Endothelial cell of umbilical vein (primary cell): ENCODE data around the gene SPRED2. TPM values are rescaled to one million over a fixed set of nuclear protein-coding genes. Genes with fewer than 3 reads are reported as not detected.

Experiments used
- BruUV-seq: library from RNA; stranded (reverse); fragments of 400-500 nt; replicated peaks from 2 replicates; lab custom pipeline; 2021; lab: Mats Ljungman, UMichigan
- CTCF ChIA-PET: fragments of 300-600, 350-600 bp; sonication (Branson Sonifier 250); formaldehyde crosslinking; loops from one replicate; lab custom pipeline; 2021; ENCODE audit warnings: antibody characterized with exemption, inconsistent platforms; lab: Charles Lee
- POLR2A ChIA-PET: fragments of 300-600, 350-600 bp; sonication (Branson Sonifier 250); formaldehyde crosslinking; loops from one replicate; lab custom pipeline; 2021; ENCODE audit warnings: antibody characterized with exemption, inconsistent platforms; lab: Charles Lee
- DNase-seq: peaks from one replicate; pipeline ENCODE4 v3.0.0-alpha.2; 2011; ENCODE audit warnings: low read depth, low spot score
- FAIRE-seq: peaks from 2 replicates; lab custom pipeline; 2011; peaks lifted over from hg19 to GRCh38; lab: Jason Lieb, UNC
- H2AFZ ChIP-seq: 2 replicates; pipeline ENCODE4 v1.6.0; 2012; ENCODE audit warnings: low read depth, low read length, control low read depth, inconsistent platforms
- H3K27ac ChIP-seq: 2 replicates; pipeline ENCODE4 v1.5.1; 2011; ENCODE audit warnings: low read depth, mild to moderate bottlenecking, control low read depth, low read length, moderate library complexity; ENCODE audit not compliant: insufficient read depth
- H3K27me3 ChIP-seq, 2 experiments: 2 replicates each; pipeline versions ENCODE4 v1.6.0 to v1.6.1; 2011; ENCODE audit warnings: low read length in 2 of 2, mixed read lengths in 1 of 2; ENCODE audit not compliant: control insufficient read depth in 2 of 2, insufficient read depth in 2 of 2
- H3K36me3 ChIP-seq, 2 experiments: 2 replicates in 1 of 2; 3 replicates in 1 of 2; pipeline ENCODE4 v1.5.1; 2011; ENCODE audit warnings: low read length in 2 of 2, mild to moderate bottlenecking in 1 of 2, moderate library complexity in 1 of 2; ENCODE audit not compliant: control insufficient read depth in 2 of 2, insufficient read depth in 2 of 2; ENCODE audit errors: extremely low read depth in 1 of 2
- H3K4me1 ChIP-seq: 3 replicates; pipeline ENCODE4 v1.5.1; 2011; ENCODE audit warnings: mild to moderate bottlenecking, low read length; ENCODE audit not compliant: control insufficient read depth, insufficient read depth; ENCODE audit errors: extremely low read depth
- H3K4me2 ChIP-seq: 2 replicates; pipeline ENCODE4 v1.6.1; 2011; ENCODE audit warnings: low read length, control low read depth, mixed read lengths; ENCODE audit not compliant: insufficient read depth
- H3K4me3 ChIP-seq, 3 experiments: fragments of 200-600 bp in 1 of 3; sonication (generic), shearing (Covaris generic) in 1 of 3; replicated peaks in 1 of 3; 2 replicates each; pipeline ENCODE4 v1.5.1; 2011 to 2016; ENCODE audit warnings: control low read depth in 3 of 3, low read length in 3 of 3, mild to moderate bottlenecking in 2 of 3, inconsistent platforms in 1 of 3, low read depth in 1 of 3, moderate library complexity in 1 of 3; ENCODE audit not compliant: insufficient read depth in 1 of 3
- H3K79me2 ChIP-seq: 2 replicates; pipeline ENCODE4 v1.6.0; 2012; ENCODE audit warnings: low read length, inconsistent platforms; ENCODE audit not compliant: control insufficient read depth, insufficient read depth
- H3K9ac ChIP-seq: replicated peaks from 2 replicates; pipeline ENCODE3; 2011; ENCODE audit warnings: low read length, control low read depth; ENCODE audit not compliant: insufficient read depth; ENCODE audit errors: extremely low read depth
- H3K9me1 ChIP-seq: replicated peaks from 3 replicates; pipeline ENCODE4 v1.6.0; 2011; ENCODE audit warnings: mild to moderate bottlenecking, low read length; ENCODE audit not compliant: control insufficient read depth, insufficient read depth; ENCODE audit errors: extremely low read depth
- H3K9me3 ChIP-seq: replicated peaks from 2 replicates; pipeline ENCODE4 v1.5.1; 2012; ENCODE audit warnings: low read length, inconsistent platforms; ENCODE audit not compliant: control insufficient read depth, insufficient read depth
- H4K20me1 ChIP-seq: replicated peaks from 2 replicates; pipeline ENCODE3; 2011; ENCODE audit warnings: mild to moderate bottlenecking, low read length; ENCODE audit not compliant: control insufficient read depth, insufficient read depth; ENCODE audit errors: extremely low read depth
- CTCF ChIP-seq, 2 donors: IDR thresholded peaks; 1 replicate in 1 of 2; 2 replicates in 1 of 2; pipeline ENCODE4 v1.5.1; 2011; ENCODE audit warnings: low read length in 2 of 2, mild to moderate bottlenecking in 2 of 2, moderate library complexity in 2 of 2, control low read depth in 1 of 2, inconsistent platforms in 1 of 2, low read depth in 1 of 2; ENCODE audit not compliant: insufficient read depth in 1 of 2; ENCODE audit errors: extremely low read depth in 1 of 2
- EZH2 ChIP-seq: IDR thresholded peaks from 2 replicates; pipeline ENCODE4 v1.6.1; 2012; ENCODE audit warnings: borderline replicate concordance, low read depth, mild to moderate bottlenecking, moderate library complexity, low read length, inconsistent platforms; ENCODE audit not compliant: severe bottlenecking
- FOS ChIP-seq: IDR thresholded peaks from 2 replicates; pipeline ENCODE4 v1.6.1; 2011; ENCODE audit warnings: mild to moderate bottlenecking, low read length, moderate library complexity, borderline replicate concordance; ENCODE audit not compliant: insufficient read depth
- GATA2 ChIP-seq: IDR thresholded peaks from 2 replicates; pipeline ENCODE4 v1.7.0; 2011; ENCODE audit warnings: low read depth, mild to moderate bottlenecking, moderate library complexity, mixed read lengths, low read length; ENCODE audit not compliant: insufficient read length, insufficient read depth
- JUN ChIP-seq: IDR thresholded peaks from 2 replicates; pipeline ENCODE4 v1.6.1; 2011; ENCODE audit warnings: borderline replicate concordance, low read depth; ENCODE audit not compliant: insufficient read length, insufficient read depth
- MAX ChIP-seq: IDR thresholded peaks from 2 replicates; pipeline ENCODE4 v1.6.1; 2011; ENCODE audit not compliant: insufficient read depth, insufficient read length
- MYC ChIP-seq: IDR thresholded peaks from one replicate; pipeline ENCODE4 v1.6.1; 2011; ENCODE audit warnings: mild to moderate bottlenecking, low read depth, low read length
- POLR2A ChIP-seq: IDR thresholded peaks from 2 replicates; pipeline ENCODE4 v1.6.1; 2012; ENCODE audit warnings: low read depth, mild to moderate bottlenecking, control low read depth, low read length
- POLR2AphosphoS5 ChIP-seq: IDR thresholded peaks from 2 replicates; pipeline ENCODE4 v1.6.1; 2012; ENCODE audit warnings: low read depth, mild to moderate bottlenecking, control low read depth, low read length, moderate library complexity; ENCODE audit not compliant: insufficient read depth
- dilution Hi-C: fragments of 300-500 bp; cut with MboI; formaldehyde crosslinking; loops from one replicate; pipeline ENCODE4 v1.15.0; 2019; ENCODE audit warnings: low sequenced_read_pairs; ENCODE audit not compliant: extremely low pct_ligation_motif_present
- intact Hi-C: fragments of 100-400 bp; cut with micrococcal nuclease; formaldehyde crosslinking; loops from one replicate; pipeline ENCODE4 v1.10.0; 2022
- polyA plus RNA-seq, 4 experiments: library from polyadenylated mRNA; depleted of rRNA in 3 of 4; stranded (reverse) in 3 of 4; unstranded in 1 of 4; fragments of >200 nt; gene quantifications; 2 replicates each; pipeline versions ENCODE4 v1.2.1 to v1.2.3, GENCODE V29; 2011 to 2012; ENCODE audit warnings: missing spikeins in 1 of 4
- total RNA-seq: library from RNA; stranded (reverse); gene quantifications from 2 replicates; pipeline ENCODE4 v1.2.3, GENCODE V29; 2021

The SPRED2 gene
- total and polyA plus RNA-seq, 2 donors (not counting 3 experiments of a cell fraction or from before 2014, with no cell fraction given): 3.6 to 9.6 TPM

DNA sequence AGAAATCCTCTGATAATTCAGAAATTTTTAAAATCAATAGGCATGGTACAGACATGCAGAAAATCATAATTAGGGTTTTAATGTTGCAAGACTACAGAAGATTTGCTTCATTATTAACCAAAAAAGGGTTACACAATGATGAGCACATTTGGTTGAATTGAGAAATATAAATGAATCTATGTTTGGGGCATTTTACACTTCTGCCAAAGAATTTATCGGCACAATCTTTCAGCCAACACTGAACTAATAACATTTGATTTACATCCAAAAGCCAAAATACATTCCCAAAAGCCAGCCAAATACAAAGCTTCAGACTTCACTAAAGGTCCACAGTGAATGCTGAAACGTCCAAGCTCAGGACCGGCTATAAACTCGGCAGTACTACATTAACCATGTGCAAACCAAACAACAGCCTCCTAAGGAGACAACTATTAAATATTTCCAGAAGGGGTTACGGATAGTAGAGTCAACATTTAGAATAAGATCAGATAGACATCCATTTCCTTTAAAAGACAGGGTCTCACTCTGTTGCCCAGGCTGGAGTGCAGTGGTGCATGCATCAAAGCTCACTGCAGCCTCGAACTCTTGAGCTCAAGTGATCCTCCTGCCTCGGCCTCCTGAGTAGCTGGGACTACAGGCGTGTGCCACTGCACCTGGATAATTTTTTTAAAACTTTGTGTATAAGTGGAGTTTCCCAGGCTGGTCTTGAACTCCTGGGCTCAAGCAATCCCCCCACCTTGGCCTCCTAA lies 29.4 kb downstream of the SPRED2 start:
- intact Hi-C loops: no loop called here
- no peak overlapping the region for H3K27ac ChIP-seq
- no peak for DNase-seq
- POLR2A ChIA-PET: no interaction called here
- H3K4me1 ChIP-seq: no peaks in the 10 kb centered on the region
- peaks cover 7% of the 10 kb centered on the region for H4K20me1 ChIP-seq
- H3K9me1 ChIP-seq: no peaks in the 10 kb centered on the region
- H3K36me3 ChIP-seq: no peaks in the 10 kb centered on the region
- no peak for FAIRE-seq
- H3K4me3 ChIP-seq: no peak overlapping the region
- H3K79me2 ChIP-seq: no peaks in the 10 kb centered on the region
- H2AFZ ChIP-seq: no peak overlapping the region
- TF ChIP-seq GATA2: no peak
- TF ChIP-seq MAX: no peak
- no peak for TF ChIP-seq EZH2
- TF ChIP-seq POLR2AphosphoS5: no peak
- no peak for TF ChIP-seq CTCF (IDR thresholded peaks at IDR 0.05; ENCODE audit: extremely low read depth in 1 of 2, insufficient read depth in 1 of 2, low read depth in 1 of 2, low read length in 2 of 2)
- TF ChIP-seq POLR2A: no peak
- TF ChIP-seq MYC: no peak
- TF ChIP-seq JUN: no peak
- no peak for TF ChIP-seq FOS
- no peak overlapping the region for H3K9ac ChIP-seq
- H3K27me3 ChIP-seq: peaks cover 19 to 21% of the 10 kb centered on the region in 2 experiments
- dilution Hi-C loops: no loop called here
- CTCF ChIA-PET: interaction anchor here (0.9 to 1.1 kb wide), 2 partner anchors 9 to 11 kb away, joined by 3 read pairs; no protein-coding TSS in a partner anchor
- BruUV-seq: no TSS peak
- no peaks in the 10 kb centered on the region for H3K9me3 ChIP-seq
- no peak overlapping the region for H3K4me2 ChIP-seq
